GM18868 (cell line): Measurements from ENCODE around the gene VPS51.
A peak's percentile ranks its signal among the peaks of the same experiment; 100 is the strongest.
"Not testable (repeated sequence)": the region's sequence is repeated elsewhere in the genome, so short reads cannot be mapped to it uniquely, and the experiment has no call there.

ENCODE experiments used
- ATAC-seq: cut with Tn5 transposase; IDR thresholded peaks from one replicate; pipeline ENCODE4 v1.9.1; 2021; ENCODE audit warnings: mild to moderate bottlenecking, moderate library complexity; ENCODE audit not compliant: unreplicated experiment

The VPS51 gene

GRCh38 chr11:65118097-65118837, 22.3 kb downstream of the VPS51 start:
- no peak for ATAC-seq

- ATAC-seq: not testable (repeated sequence)
Measured at GRCh38 chr11:65118891-65119669, 23.1 kb downstream of the VPS51 start.

DNA sequence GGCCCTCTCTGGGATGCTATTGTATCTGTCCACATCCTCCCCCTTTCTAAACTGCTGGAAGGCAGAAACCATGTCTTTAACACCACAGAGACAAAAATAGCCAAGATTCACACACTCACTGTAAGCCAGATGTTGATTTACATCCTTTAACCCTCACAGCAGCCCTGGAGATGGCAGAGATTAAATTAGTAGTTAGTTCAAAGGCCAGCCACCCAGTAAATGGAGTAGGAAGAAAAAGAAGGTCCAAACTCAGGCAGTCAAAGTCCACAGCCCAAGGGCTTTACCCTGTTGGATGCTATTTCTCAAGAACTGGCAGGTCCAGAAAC, 23.6 kb downstream of the VPS51 start:
- no peak for ATAC-seq

DNA sequence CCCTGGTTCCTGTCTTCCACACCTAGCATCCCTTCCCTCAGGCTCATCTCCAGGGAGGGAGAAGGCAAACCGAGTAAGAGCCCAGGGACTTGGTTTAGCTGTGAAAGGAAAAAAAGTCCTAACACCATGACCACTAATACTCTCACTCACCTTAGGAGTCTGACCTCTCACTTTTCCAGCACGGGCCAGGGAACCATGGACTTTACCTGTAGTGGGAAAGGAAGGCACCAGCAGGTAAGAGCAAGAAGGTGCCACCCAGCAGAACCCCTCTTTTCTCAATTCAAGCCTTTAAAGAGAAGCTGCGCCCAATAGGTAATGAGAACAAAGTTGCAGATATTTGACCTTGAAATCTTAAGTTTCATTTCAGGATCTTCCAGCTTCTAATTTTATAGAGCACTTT, 24.8 kb downstream of the VPS51 start:
- ATAC-seq: no peak

DNA sequence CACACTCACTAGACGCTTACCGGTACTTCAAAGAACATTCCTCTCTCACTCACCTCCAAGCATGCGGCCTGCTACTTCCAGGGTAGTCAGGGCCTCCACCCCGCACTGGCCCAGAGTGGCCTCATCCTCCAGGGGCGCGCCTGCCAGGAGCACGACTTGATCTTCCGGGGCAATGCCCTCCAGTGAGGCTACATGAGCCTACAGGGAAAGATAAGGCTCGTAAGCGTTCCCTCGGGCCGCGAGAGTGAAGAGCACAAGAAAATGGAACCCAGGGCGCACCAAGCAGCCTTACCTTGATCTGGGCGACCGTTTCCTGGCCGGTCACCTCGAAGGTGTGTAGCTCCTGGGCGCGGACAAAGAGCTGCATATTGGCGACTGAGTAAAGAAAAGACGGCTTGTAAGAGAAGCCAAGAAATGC, 25.4 kb downstream of the VPS51 start:
- no peak for ATAC-seq

GRCh38 chr11:65121865-65122696, 26.1 kb downstream of the VPS51 start, which contains the start of the genes FAU and MRPL49:
Gene FAU (minus strand): TSS chr11:65122134. CDS start chr11:65121813, 321 bp downstream.
Gene MRPL49 (plus strand): TSS chr11:65122321. CDS start chr11:65122347, 26 bp downstream.
- ATAC-seq: peak; percentile 71

- no peak for ATAC-seq
Measured at GRCh38 chr11:65124480-65125196, 28.6 kb downstream of the VPS51 start.

DNA sequence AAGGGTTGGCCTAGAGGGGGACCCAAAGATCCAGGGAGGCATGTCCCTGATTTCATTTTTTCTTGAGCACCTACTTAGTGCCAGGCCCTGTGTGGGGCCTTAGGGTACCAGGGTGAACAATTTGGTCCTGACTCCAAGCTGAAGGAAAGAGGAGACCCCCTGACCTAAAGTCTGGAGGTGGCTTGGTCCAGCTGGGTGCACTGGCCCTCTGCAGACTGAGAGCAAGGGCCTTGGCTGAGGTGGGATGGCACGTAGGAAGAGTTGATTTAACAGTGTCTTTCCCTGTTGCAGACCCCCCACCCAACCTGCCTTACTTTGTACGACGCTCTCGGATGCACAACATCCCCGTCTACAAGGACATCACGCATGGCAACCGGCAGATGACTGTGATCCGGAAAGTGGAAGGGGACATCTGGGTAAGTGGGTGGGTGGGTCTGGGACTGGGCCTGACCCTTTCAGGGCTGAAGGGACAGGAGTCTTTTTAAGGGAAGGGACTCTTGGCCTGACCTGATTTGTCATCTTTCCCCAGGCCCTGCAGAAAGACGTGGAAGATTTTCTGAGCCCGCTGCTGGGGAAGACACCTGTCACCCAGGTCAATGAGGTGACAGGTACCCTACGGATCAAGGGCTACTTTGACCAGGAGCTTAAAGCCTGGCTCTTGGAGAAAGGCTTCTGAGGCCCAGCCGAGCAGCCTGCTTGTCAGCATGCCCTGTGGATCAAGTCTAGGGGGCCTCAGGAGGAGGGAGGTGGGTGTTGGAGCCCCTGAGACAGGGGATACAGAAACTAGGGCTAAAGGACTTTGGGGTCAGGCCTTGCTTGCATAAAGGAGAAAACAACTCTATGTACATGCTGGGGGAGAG, 29.4 kb downstream of the VPS51 start:
- ATAC-seq: no peak

DNA sequence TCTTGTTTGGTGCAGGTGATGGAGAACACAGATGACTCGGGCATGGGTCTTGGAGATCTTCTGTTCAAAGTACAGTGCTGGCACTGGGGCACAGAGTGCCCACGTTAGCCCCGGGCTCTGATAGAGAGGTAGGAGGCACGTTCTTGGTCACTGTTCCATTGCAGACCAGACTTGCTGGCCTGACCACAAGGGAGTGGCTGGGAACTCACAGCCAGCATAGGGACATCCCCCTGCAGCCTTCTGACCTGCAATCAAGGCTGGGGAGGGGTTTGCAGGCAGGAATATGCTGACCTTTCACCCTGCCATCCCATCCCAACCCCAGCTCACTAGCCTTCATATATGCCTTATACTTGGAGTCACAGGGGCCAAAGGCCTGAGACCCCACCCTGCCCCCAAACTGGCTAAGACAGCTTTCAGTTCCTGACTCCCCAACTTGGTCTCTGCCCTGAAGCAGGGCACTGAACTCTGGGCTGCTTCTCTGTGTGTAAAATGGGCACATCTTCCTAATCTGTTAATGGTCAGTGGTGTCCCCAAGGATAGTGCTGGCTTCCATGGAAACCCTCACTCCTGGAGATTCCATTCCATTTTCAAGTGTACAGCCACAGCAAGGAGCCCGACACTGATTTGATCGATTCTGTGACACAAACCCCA, 30.7 kb downstream of the VPS51 start:
- ATAC-seq: no peak

- no peak for ATAC-seq
Measured at GRCh38 chr11:65127473-65128181, 31.6 kb downstream of the VPS51 start.

- ATAC-seq: no peak
Measured at GRCh38 chr11:65128182-65129145, 32.5 kb downstream of the VPS51 start.

DNA sequence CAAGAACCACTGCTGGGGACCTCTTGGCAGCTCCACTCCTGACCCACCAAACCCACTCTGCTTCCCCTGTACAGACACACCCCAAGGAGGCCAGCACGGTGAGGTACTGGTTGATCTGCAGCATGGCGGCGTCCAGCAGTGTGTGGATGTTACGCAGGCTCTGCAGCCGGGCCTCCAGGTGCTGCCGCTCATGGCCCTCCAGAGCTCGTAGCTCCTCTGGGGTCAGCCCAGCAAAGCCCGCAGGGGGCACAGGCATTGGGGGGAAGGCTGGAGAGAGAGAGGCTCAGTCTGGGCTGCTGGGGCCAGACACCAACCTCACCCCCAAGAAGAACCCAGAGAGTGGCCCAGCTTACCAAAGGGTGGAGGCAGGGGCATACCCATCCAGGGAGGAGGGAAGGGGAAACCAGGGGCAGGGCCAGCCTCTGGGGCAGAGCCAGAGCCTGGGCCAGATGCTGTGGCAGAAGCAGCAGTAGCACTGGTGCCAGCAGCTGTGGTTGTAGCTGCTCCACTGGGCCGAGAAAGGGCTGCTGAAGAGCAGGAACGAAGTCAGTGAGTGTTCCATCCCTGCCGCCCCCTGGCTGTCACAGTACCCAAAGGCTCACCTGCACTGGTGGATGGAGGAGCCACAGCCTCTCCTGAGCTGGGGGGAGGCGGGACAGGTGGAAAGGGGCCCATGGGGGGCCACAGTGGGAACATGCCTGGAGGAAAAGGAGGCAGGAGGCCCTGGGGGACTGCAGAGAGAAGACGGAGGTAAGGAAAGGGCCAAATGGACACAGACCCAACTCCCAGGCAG, 33.8 kb downstream of the VPS51 start:
- ATAC-seq: no peak

DNA sequence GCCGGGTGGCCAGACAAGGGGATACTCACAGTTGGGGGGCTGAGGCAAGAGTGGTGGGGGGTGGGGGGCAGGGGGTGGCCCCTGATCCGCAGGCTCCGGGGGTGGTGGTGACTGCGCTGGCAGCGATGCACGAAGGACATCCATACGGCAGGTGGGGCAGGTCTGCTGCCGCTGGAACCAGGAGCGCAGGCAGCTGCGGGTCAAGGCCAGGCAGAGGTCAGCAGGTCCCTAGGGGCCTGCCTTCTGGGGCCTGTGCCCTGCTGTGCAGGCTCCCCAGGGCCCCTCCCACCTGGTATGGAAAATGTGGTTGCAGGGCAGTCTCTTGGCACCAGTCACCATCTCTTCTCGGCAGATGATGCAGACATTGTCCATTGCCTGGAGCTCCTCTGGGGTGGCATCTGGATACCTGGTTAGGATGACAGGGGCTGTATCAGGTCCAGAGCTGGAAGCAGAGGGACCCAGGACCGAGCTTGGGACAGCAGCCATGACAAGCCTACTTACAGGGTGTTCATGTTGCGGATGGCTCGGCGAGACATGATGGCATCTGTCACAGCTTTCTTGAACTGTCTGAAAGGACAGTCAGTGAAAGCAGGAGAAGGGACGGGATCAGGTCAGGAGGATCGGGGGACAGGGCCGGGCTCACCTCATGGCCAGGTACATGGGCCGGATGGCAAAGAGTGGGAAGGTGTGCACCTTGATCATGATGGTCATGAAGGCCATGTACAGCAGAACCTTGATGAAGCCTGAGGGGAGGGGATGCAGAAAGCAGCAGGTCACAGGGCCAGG, 34.8 kb downstream of the VPS51 start:
- no peak for ATAC-seq

GRCh38 chr11:65131417-65131776, 35.4 kb downstream of the VPS51 start:
- no peak for ATAC-seq

DNA sequence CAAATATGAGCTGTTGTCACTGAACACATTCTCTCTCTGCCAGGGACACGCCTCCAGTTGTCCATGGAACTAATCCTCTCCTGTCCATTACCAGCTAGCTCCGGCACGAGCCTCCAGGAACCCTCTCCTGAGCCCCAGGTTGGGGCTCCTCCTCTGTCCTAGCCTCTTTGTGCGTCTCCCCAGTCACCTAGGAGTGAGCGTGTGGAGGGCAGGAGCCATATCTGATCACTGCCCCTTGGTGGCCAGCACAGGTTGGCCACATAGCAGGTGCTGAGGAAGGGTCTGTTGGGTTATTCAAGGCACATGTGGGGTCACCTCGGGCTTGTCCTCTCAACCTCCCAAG, 35.9 kb downstream of the VPS51 start:
- ATAC-seq: no peak
